ENCODE measurements around the gene SH3RF3. TPM values are rescaled to one million over a fixed set of nuclear protein-coding genes. Genes with fewer than 3 reads are reported as not detected.

SH3RF3 gene
- total and polyA plus RNA-seq, 10 of the 15 experiments (the other 5 are each of a cell fraction or from before 2014, with no cell fraction given) = 0.08 to 8.8 (median 2.3) TPM

DNA sequence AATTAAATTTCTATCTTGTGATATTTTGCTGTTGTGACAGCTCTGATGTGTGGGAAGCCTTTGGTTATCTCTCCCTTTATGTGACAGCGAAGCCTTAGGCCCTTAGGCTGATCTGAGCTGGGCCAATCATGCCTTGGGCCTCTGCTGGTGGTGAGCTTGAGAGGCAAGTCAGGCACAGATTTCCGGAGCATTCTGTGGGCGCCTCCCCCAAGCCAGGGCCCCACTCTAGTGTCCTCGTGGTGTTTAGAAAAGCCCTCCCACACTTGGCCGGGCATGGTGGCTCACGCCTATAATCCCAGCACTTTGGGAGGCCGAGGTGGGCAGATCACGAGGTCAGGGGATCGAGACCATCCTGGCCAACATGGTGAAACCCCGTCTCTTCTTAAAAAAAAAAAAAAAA is 239.8 kb downstream of the SH3RF3 start (continued):
- TF ChIP-seq, protein P1, sequence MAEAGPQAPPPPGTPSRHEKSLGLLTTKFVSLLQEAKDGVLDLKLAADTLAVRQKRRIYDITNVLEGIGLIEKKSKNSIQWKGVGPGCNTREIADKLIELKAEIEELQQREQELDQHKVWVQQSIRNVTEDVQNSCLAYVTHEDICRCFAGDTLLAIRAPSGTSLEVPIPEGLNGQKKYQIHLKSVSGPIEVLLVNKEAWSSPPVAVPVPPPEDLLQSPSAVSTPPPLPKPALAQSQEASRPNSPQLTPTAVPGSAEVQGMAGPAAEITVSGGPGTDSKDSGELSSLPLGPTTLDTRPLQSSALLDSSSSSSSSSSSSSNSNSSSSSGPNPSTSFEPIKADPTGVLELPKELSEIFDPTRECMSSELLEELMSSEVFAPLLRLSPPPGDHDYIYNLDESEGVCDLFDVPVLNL (IDR thresholded peaks at IDR 0.05; ENCODE audit: low read depth, low read length) = no peak
- TF ChIP-seq NBN (IDR thresholded peaks at IDR 0.05) (no peak), CBX5 (IDR thresholded peaks at IDR 0.05; ENCODE audit: low read depth) (no peak)

DNA sequence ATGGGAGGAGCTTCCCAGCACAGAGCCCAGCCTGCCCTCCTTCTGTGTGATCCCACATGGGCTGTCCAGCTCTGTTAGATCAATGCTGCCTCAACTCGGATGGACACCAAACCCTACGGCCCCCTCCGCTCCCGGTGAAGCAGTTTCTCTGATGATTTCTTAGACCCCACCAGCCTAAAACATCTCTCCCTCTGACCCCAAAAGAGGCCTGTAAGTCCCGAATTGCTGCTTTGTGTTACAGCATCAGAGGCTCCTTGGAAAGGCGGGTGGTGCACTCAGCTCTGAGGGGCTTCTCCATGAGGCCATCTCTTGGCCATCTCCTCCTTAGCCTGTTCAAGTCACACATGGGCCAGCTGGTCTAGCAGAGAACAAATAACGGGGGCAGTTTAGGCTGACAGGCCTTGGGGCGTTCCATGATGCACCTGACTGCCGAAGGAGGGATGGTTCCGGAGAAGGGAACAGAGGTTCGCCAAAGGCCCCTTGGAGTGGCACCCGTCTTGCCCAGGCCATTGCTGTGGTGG is 240.7 kb downstream of the SH3RF3 start:
- H3K79me2 ChIP-seq (ENCODE audit: control insufficient read depth, insufficient read depth, low read length) = no peaks in the 10 kb centered on the region
- FAIRE-seq (no peak), DNase-seq (ENCODE audit: low read depth, low spot score) (no peak), ATAC-seq (no peak)
- 67% methylated on average over 12 of the region's 12 CpGs for WGBS (ENCODE audit: insufficient coverage, insufficient replicate concordance, low lambda C conversion rate, missing lambda C conversion rate)
- no peak overlapping the region for H3K4me2 ChIP-seq (ENCODE audit: control insufficient read depth, insufficient read depth)
- no TSS peak for BruUV-seq (replicated peaks)
- in situ Hi-C loops (cut with MboI) = no loop called here
- no peaks in the 10 kb centered on the region for H3K9me3 ChIP-seq (replicated peaks; ENCODE audit: control insufficient read depth, insufficient read depth, low read length)
- H3K9ac ChIP-seq (ENCODE audit: control insufficient read depth, insufficient read depth, low read length) = no peak overlapping the region
- H4K20me1 ChIP-seq (ENCODE audit: control insufficient read depth, insufficient read depth) = no peaks in the 10 kb centered on the region
- H3K27ac ChIP-seq (ENCODE audit: control insufficient read depth, insufficient read depth) = no peak overlapping the region
- H3K36me3 ChIP-seq (ENCODE audit: control insufficient read depth in 2 of 2, insufficient read depth in 2 of 2, low read length in 1 of 2) = no peaks in the 10 kb centered on the region
- ChIA-PET CTCF (interaction anchor here (0.7 kb wide), 1 partner anchor 987 kb away, joined by 4 read pairs; no protein-coding TSS in a partner anchor), RAD21 (ENCODE audit: unreplicated experiment) (no interaction called here), SMC1A (ENCODE audit: uncharacterized antibody, unreplicated experiment) (no interaction called here), POLR2A (interaction anchor here (0.5 kb wide), 1 partner anchor 47 kb away, joined by 5 read pairs; no protein-coding TSS in a partner anchor)
- no peaks in the 10 kb centered on the region; the same call in 1 of the 2 replicates for H3K4me1 ChIP-seq (ENCODE audit: control insufficient read depth, insufficient read depth, low read length)
- H3K4me3 ChIP-seq = no peak overlapping the region
- H3K27me3 ChIP-seq (replicated peaks in 1 of 2; ENCODE audit: control insufficient read depth in 2 of 2, insufficient read depth in 2 of 2, low read length in 1 of 2) = no peaks in the 10 kb centered on the region; a peak in 1 of 4 replicates
- no peak overlapping the region for H2AFZ ChIP-seq (ENCODE audit: control insufficient read depth, low read depth, low read length)
- intact Hi-C loops (cut with micrococcal nuclease; ENCODE audit: unreplicated experiment) = no loop called here
- TF ChIP-seq FOXK2 (IDR thresholded peaks at IDR 0.05) = no peak
- TF ChIP-seq CBFB (IDR thresholded peaks at IDR 0.05; ENCODE audit: low read depth) = no peak
- TF ChIP-seq, protein P2, sequence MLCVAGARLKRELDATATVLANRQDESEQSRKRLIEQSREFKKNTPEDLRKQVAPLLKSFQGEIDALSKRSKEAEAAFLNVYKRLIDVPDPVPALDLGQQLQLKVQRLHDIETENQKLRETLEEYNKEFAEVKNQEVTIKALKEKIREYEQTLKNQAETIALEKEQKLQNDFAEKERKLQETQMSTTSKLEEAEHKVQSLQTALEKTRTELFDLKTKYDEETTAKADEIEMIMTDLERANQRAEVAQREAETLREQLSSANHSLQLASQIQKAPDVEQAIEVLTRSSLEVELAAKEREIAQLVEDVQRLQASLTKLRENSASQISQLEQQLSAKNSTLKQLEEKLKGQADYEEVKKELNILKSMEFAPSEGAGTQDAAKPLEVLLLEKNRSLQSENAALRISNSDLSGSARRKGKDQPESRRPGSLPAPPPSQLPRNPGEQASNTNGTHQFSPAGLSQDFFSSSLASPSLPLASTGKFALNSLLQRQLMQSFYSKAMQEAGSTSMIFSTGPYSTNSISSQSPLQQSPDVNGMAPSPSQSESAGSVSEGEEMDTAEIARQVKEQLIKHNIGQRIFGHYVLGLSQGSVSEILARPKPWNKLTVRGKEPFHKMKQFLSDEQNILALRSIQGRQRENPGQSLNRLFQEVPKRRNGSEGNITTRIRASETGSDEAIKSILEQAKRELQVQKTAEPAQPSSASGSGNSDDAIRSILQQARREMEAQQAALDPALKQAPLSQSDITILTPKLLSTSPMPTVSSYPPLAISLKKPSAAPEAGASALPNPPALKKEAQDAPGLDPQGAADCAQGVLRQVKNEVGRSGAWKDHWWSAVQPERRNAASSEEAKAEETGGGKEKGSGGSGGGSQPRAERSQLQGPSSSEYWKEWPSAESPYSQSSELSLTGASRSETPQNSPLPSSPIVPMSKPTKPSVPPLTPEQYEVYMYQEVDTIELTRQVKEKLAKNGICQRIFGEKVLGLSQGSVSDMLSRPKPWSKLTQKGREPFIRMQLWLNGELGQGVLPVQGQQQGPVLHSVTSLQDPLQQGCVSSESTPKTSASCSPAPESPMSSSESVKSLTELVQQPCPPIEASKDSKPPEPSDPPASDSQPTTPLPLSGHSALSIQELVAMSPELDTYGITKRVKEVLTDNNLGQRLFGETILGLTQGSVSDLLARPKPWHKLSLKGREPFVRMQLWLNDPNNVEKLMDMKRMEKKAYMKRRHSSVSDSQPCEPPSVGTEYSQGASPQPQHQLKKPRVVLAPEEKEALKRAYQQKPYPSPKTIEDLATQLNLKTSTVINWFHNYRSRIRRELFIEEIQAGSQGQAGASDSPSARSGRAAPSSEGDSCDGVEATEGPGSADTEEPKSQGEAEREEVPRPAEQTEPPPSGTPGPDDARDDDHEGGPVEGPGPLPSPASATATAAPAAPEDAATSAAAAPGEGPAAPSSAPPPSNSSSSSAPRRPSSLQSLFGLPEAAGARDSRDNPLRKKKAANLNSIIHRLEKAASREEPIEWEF (IDR thresholded peaks at IDR 0.05; ENCODE audit: insufficient replicate concordance, low read depth, low read length) = no peak
- no peak for TF ChIP-seq YY1 (IDR thresholded peaks at IDR 0.05; ENCODE audit: low read depth, low read length)
- no peak for TF ChIP-seq RCOR1 (conservative IDR thresholded peaks at IDR 0.05; ENCODE audit: low read depth, low read length)
- TF ChIP-seq ATF7 (IDR thresholded peaks at IDR 0.05; ENCODE audit: low read depth) = no peak
- no peak for TF ChIP-seq CREB1 (IDR thresholded peaks at IDR 0.05; ENCODE audit: low read depth)
- no peak for TF ChIP-seq MYB (IDR thresholded peaks at IDR 0.05; ENCODE audit: borderline replicate concordance, low read depth, low read length)
- TF ChIP-seq, protein P3, sequence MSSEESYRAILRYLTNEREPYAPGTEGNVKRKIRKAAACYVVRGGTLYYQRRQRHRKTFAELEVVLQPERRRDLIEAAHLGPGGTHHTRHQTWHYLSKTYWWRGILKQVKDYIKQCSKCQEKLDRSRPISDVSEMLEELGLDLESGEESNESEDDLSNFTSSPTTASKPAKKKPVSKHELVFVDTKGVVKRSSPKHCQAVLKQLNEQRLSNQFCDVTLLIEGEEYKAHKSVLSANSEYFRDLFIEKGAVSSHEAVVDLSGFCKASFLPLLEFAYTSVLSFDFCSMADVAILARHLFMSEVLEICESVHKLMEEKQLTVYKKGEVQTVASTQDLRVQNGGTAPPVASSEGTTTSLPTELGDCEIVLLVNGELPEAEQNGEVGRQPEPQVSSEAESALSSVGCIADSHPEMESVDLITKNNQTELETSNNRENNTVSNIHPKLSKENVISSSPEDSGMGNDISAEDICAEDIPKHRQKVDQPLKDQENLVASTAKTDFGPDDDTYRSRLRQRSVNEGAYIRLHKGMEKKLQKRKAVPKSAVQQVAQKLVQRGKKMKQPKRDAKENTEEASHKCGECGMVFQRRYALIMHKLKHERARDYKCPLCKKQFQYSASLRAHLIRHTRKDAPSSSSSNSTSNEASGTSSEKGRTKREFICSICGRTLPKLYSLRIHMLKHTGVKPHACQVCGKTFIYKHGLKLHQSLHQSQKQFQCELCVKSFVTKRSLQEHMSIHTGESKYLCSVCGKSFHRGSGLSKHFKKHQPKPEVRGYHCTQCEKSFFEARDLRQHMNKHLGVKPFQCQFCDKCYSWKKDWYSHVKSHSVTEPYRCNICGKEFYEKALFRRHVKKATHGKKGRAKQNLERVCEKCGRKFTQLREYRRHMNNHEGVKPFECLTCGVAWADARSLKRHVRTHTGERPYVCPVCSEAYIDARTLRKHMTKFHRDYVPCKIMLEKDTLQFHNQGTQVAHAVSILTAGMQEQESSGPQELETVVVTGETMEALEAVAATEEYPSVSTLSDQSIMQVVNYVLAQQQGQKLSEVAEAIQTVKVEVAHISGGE (CRISPR knock-in tag; IDR thresholded peaks at IDR 0.05) = no peak
- no peak for TF ChIP-seq NBN (IDR thresholded peaks at IDR 0.05)
- TF ChIP-seq PML (IDR thresholded peaks at IDR 0.05; ENCODE audit: low read length) = no peak
- TF ChIP-seq ESRRA (IDR thresholded peaks at IDR 0.05; ENCODE audit: low read length) = no peak
- no peak for TF ChIP-seq SRF (IDR thresholded peaks at IDR 0.05; ENCODE audit: low read depth in 2 of 2, low read length in 2 of 2)

Measured in GM12878 (cell line).